HG03520 (cell line): ENCODE results near the gene ITPR2.
A peak's percentile ranks its signal among the peaks of the same experiment; 100 is the strongest.

Source experiments
- ATAC-seq: cut with Tn5 transposase; IDR thresholded peaks from one replicate; pipeline ENCODE4 v1.9.1; 2021; ENCODE audit warnings: mild to moderate bottlenecking, moderate library complexity; ENCODE audit not compliant: unreplicated experiment

ITPR2 gene

DNA sequence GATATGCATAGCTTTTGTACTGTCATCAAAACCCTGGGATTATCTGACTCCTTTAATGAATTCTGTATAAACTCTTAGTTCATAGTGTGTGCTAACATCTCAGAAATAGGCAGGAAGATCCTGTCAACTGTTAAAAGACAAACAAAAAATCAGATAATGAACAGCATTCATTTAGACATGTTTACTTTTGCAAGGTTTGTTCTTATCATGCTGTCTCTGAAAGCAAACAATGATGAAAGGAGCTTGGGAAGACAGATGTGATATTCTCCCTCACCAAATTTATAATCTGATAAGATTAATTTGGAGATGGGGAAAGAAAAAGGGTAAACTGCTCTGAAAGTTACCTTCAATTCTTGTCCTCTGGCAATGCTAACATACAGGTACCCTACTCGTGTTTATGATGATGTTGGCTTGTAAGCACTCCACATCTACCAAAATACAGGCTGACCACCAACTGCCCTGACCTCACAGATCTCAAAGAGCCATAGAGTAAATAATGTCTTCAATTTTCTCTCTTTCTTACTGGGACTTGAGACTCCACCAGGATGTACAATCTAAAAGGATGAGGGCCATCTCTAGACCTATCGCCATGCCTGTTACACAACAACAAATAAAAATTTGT lies 403.8 kb downstream of the ITPR2 start:
- no peak for ATAC-seq

DNA sequence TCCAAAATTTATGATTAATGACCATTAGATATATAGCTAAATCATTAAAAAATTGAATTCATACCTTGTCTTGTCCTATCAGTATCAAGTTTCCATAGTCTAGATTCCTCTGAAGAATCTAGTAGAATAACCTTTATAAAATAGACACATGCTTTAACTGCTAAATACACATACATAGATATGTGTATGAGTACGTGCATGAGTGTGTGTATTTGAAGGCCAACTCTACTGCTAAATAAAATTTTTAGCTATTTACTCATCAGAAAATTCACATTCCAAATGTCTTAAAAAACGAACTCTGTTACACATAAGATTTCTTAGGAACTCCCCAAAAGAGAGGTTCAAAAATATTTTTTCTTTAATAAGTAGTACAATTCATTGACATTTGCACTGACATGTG lies 404.6 kb downstream of the ITPR2 start:
- no peak for ATAC-seq

DNA sequence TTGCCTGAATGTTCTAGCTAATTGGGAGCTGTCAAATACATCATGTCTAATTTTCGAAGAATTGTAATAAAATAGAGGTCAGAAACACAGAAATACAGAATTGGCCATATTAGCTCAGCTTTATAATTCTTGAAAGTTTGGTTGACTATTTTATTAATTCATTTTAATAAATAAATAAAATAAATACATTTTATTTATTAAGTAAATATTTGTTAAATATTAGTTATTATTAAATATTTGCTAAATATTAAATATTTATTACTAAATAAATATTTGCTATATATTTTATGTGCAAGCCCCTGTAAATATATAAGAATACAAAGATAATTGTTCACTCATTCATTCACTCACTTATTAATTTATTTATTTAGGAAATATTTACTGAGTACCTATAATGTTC lies 406.3 kb downstream of the ITPR2 start:
- ATAC-seq = no peak

DNA sequence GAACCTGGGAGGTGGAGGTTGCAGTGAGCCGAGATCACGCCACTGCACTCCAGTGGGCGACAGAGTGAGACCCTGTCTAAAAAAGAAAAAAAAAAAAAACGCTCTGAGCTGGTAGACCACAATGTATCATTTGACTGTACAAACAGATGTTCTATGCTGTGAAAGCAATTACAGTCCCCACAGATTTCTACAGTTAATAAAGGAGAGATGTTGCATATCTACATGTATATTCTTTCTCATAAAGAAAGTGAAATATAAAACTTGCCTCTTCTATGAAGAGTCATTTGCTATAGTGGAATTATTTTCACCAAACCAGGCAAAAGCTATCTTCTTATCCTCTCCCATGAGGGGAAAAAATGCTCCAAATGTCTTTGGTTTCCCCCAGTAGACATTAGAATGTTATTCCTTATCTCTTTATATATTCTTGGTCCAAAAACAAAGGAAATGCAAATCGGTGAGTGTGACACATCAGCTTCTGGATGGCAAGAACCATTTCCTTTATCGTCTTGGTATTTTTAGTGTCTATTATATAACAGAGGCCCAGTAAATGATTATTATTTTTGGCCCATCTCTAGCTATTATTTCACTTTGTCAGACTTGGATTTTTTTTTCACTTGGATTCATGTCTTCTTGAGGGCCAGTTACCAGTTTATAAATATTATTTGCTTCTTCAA lies 407.3 kb downstream of the ITPR2 start:
- peak; percentile 77 for ATAC-seq

DNA sequence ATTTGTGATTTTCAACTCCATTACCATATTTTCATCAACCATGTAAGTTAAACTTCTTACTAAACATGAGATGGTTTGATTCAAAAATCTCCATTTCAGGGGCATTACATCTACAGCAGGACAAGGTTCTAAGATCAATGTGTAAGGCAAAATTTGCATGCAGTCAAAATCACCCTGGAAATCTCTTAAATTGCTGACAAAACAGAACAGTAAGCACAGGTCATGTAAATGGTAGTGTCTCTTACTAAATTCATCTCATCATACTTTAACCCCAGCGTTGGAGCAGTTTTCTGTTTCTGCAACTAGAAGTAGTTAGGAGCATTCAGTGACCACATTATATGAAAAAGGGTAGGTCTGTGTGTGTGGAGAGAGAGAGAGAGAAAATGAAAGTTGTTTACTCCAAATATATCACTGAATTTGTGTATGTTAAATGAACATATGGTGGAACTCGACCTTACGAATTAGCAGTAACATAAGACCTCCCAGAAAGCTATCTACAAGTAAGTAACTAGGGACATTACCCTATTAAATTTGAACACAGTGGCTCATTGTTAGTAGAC lies 410.1 kb downstream of the ITPR2 start:
- ATAC-seq = peak; percentile 59

DNA sequence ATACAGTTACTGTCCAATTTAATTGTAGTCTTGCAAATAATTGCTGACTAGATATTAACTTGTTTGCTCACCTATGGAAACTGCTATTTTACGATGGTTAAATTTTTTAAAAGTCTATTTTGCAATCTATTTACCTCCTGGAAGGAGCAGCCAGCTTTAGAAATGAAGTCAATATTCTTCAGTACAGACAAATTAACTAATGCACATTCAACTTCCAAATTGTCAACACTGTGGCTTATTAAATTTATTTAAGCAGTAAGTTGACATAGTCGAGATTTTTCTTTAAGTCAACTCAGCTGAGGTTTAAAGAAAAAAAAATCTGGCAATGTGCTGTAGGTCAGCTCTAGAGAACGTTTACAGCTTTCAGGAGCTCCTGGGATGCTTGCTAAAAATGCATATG lies 416.4 kb downstream of the ITPR2 start:
- ATAC-seq = no peak

DNA sequence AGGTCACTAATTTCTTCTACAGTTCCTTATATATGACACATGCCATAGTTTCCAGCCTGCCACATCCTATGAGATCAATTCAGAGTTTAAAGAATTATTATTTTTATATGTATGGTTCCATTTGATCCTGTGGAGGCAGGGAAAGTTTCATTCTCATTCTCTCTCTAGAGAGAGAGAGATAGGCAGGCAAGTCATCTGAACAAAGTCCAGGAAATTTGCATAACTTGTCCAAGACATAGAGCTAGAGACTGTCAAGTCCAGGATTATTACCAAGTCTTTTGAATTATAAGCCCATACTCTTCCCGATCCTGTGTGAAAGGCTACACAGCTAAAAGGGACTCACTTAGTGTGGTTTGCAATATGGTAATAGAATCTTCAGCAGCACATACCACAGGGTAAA lies 422.3 kb downstream of the ITPR2 start:
- ATAC-seq = no peak

DNA sequence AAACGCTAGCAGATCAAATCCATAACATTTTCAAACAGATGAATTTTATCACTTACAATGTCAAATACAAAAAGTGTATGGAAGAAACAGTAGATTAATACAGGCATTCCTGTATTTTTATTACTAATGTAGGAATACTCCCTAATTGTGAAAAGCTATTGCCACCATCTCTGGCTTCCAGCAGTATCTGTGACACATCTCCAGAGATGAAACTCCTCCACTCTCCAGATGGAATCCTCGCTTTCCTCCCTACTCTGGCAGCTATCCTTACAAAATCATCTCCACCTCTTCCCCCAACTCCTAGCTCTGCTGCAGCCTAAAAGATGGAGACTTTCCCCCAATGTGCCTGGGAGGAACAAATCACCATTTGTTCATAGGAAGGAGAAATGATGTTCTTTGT lies 426.2 kb downstream of the ITPR2 start:
- ATAC-seq = no peak

DNA sequence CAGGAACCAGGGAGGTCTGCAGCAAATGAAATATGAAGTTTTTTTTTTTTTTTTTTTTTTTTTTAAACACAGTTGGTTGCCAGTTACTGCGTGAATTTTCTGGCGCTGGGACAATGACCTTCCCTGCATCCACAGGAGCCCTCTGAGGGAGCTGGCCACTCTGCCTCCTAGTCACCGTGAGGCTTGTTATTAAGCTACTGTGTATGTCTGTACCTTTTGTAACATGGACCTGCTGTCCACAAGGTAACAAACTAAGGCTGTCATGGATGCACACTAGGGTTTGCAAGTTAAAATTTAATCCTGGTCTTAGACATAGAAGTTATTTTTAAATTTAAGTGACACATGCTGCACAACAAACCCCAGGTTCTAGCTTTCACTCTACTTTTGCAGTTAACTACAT lies 426.6 kb downstream of the ITPR2 start:
- ATAC-seq = no peak

DNA sequence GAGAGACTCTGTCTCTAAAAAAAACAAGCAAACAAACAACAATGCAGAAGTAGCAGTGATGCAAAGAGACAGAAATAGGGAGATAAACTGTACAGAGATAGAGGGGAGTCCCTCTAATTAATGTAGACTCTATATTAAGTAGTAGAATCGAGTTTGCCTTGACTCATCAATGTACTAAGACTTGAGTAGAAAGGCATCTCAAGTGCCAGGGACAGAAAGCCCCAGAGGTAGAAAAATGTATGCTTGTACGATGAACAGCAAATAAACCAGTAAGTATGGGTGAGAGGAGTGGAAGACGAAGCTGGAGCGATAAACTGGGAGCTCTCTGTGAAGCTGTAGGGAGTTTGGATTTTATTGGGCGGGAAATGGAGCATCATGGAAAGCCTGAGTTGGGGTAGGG lies 429.4 kb downstream of the ITPR2 start:
- ATAC-seq = no peak

DNA sequence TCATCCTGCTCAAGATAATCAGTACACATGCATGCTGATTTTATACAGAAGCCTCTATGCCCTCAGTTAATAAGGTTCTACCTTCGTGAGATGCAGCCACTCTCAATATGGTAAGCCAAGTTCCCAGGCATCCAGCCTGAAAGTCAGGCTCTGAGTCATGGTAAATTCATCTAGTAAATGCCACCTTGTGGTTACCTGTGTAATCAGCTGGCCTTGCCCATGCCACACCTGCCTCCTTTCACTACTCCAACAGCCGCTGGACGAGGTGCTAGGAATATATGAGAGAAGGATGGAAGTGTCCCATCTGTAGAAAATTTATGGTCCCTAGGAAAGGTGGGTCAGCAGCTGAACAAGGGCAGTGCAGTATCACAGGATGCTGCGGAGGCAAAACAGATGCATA lies 430.3 kb downstream of the ITPR2 start:
- ATAC-seq = no peak

DNA sequence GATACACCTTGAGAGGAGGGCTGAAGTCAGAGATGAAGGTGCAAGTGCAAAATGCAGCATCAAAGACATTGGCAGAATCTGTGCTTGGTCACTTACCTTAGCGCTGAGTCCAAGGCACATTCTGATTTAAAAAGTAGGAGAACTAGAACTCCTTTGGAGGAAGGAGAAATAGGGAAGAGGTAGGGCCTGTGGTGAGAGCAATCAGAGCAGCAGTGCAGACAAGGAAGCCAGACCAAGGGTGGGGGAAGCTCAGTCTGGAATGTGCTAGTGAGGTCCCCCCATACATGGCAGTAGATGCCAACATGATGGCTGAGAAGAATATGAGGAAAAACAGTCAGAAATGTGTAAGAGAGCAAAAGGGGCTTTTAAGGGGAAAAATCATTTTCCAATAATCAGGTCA lies 431.1 kb downstream of the ITPR2 start:
- no peak for ATAC-seq

DNA sequence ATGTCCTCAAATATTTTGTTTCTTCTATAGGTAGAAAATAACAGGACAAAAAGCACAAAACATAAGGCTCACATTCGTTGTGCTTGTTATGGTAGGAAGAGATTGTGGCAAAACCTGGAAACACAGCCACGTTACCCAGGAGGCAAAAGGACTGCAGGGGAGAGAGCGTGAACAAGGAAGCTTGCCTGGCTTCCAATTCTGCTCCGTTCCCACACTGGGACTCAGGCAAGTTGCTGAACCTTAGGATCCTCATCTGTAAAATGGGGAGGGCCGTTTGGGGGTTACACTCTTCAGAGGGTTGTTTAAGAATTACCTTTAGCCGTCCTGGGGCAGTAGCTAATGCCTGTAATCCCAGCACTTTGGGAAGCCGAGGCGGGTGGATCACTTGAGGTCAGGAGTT lies 432.4 kb downstream of the ITPR2 start:
- no peak for ATAC-seq

DNA sequence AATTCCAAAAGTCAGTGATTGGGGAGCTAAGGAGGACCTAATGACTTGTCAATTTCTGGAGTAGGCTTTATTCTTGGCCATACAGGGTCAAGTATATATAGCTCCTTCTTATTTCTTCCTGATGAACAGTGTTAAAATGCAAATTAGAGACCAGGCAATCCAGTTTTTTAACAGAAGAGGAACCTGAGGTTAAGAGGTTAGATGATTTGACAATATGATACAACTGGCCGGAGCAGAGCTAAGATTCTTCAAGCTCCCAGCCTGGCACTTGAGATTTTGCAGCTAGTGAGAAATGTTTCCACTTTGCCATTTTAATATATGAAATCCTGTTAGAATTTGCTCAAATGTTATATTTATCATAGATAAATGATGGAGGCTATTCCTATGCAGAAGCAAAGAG lies 433.6 kb downstream of the ITPR2 start:
- no peak for ATAC-seq

DNA sequence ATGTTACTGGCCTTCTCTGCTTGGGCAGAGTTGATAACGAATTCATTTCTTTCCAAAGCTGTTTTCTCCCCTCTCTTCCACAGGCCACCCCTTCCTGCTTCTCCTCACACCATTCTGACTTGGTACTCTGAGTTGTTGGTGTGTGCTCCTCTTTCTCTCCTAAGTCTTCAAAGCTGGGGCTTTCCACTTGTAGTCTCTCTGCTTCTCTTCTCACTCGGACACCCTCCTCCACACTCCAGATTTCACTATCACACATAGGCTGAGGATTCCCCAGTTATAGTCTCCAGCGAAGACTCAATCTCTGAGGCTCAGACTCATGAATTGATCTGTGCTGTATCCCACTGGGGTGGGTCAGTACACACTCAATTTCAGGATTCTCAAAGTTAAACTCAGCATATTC lies 436.6 kb downstream of the ITPR2 start:
- no peak for ATAC-seq

DNA sequence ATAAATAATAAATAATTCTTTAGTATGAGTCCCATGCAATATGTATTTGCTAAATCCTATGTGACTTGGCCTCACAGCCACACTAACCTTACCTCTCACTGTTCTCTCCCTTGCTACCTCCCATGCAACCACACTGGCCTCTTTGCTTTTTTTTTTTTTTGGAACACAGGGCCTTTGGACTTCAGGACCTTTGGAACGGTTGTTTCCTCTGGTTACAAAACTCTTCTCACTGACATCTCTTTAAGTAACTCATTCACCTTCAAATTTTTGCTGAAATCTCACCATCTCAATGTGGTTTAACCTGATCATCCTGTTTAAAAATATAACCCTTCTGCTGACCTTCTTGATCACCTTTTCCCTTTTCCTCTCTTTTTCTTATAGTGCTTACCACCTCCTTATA lies 443.7 kb downstream of the ITPR2 start:
- ATAC-seq = no peak

DNA sequence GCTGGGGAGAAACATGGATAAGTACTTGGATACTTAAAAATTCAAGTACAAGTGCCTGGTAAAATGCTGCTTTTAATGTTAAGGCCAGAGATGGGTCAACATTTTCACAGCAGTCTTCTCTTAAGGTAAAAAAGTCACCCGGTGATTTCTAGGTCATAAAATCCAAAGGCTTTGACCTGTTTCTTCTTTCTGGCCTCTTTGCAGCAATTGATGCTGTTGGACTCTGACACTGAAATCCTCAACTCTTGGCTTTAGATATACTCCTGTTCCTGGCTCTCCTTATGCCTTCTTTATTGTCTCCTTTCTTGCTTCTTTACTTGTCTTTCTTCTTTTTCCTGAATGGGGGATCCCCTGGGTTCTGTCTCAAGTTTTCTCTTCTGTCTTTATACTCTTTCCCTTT lies 448.5 kb downstream of the ITPR2 start:
- ATAC-seq = no peak

DNA sequence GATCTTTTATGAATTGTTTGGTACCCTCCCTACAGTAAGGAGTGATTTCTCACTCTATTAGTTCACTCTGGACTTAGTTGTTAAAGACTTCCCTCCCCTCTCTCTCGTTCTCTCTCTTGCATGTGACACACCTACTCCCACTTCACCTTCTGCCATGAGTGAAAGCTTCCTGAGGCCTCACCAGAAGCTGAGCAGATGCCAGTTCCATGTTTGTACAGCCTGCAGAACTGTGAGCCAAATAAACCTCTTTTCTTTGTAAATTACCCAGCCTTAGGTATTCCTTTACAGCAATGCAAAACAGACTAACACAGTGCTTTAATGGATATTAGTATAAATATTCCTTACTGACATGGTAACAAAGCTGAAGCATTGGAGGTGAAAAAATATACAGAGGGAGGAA lies 450.0 kb downstream of the ITPR2 start:
- no peak for ATAC-seq

DNA sequence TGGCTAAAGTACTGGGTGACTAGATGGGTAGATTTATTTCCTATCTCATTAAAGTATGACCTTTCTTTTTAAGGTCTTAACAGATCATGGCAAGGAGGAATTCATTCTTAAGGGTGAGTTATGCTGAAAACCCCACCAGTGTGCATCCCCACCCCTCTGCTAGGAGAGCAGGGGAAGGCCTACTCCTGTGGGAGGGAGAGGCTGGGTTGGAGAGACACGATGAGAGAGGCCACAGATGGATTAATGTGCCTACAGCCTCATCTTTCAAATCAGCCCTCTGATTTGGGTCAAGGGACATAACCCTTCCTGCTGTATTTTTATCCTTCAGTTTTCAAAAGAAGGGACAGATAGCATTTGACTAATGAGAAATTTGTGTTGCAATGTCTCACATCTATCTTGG lies 452.1 kb downstream of the ITPR2 start:
- ATAC-seq = no peak

DNA sequence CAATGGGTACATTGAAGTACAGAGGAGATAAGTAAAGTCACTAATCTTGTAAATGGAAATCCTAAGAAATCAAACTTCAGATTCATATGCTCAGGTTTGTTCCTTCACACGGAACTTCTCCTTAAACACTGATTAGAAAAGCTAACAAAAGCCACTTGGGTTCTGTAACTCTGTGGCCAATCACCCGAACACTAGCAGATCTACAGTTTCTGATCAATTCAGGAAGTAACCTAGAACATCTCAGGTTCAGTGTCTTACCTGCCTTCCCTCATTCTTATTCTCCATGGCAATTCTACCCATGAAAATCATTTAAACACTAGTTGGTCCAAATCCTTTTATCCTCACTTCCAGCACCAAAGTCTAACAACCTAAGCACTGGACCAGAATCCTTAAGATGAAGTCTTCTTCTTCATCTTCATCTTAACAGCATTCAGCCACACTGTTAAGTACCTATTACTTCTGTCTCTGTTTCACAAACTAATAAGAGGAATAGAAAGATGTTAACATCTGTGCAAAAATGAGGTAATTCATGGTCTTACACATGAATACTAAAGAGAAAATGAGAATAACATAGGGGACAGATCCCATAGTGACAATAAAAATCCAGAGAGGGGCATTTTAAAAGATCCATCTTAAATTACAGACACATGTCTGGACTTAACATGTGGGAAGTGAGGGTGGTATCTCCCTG lies 453.1 kb downstream of the ITPR2 start:
- no peak for ATAC-seq

DNA sequence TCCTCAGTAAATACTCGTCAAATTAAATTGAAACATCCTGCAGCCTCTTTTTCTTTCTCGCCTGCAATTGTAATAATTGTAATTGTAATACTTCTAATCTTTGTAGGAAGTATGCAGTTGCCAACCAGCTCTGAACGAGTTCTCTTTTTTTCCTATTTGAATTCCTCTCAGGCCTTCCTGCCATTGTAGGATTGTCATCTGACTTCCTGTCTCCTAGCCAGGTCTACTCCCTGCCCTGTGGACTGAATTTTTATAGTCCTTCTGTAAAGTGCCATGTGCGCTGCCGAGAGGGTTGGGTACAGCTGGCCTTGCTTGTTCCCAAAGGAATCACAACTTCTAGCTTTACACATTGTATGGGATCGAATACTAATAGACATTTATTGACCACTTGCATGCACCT lies 454.3 kb downstream of the ITPR2 start:
- ATAC-seq = no peak
